ENCODE data around the gene RAP2A. TPM values are rescaled to one million over a fixed set of nuclear protein-coding genes. Genes with fewer than 3 reads are reported as not detected.

The RAP2A gene
- total and polyA plus RNA-seq, 3 experiments from 2014 or later: 3.6 to 19.8 (median 18.3) TPM

DNA sequence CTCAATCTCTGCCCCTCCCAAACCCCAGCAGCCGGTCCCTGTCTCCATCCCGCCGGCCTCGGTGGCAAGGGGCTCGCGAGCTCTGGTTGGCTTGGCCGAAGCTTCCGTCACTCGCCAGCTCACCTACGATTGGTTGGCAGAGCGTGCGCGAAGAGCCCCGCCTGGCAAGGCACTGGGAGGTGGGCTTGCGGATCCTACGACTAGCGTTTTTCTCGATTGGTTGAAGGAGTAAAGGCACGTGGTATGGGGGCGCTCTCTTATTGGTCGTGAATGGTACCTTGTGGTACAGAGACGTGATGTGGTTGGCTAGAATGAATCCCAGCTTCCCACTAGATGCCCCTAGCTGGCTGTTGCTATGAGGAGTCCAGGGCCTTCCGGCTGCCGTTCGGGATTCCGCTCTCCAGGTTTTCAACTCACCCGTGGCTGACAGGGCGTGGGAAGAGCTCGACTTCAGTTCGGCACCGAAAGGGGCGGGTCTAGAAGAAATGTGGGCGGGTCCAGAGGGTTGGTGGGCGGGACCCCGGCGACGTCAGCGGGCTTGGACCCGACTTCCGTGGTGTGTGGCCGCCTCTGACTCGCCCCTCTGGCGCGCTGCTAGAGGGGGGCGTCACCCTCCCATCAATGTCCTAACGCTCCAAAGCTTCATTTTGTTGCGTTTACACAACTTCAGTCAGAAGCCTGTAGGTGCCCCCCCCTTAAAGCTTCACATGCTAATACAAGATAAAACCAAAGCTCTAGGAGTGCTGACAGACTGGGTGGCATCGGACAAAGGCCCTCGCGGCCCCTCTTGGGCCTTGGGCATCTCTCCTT, 847 bp upstream of the RAP2A start:
- Mint-ChIP-seq H3K4me3 (peak overlapping the region; percentile 88 to 99 (median 99)), H3K27me3 (peaks cover 0 to 7% of the 10 kb centered on the region in 2 donors), H3K27ac (peak overlapping the region; percentile 93 to 100 (median 100)), H3K36me3 (peaks cover 0 to 18% (median 0%) of the 10 kb centered on the region in 3 donors), H3K4me1 (peaks cover 29 to 37% (median 36%) of the 10 kb centered on the region in 3 donors), H3K9me3 (peaks cover 0 to 1% (median 0%) of the 10 kb centered on the region in 5 donors)
- Histone ChIP-seq H3K4me1 (ENCODE audit: insufficient read depth, low read length) (peaks cover 21% of the 10 kb centered on the region), H3K36me3 (ENCODE audit: insufficient read depth, low read length) (no peaks in the 10 kb centered on the region), H3K4me3 (ENCODE audit: low read length) (peak overlapping the region; percentile 100), H3K9me3 (ENCODE audit: low read length) (no peaks in the 10 kb centered on the region), H3K27ac (ENCODE audit: low read depth, low read length) (peak overlapping the region; percentile 100), H3K27me3 (ENCODE audit: insufficient read depth, low read length, poor library complexity, severe bottlenecking) (no peaks in the 10 kb centered on the region)
- ChIA-PET CTCF (interaction anchor here (0.9 to 1.1 kb wide), 3 partner anchors 14 to 323 kb away, joined by 3 to 6 read pairs (median 4); no protein-coding TSS in a partner anchor), POLR2A (interaction anchor here (0.5 to 1.7 kb wide), 11 partner anchors 9 to 1757 kb away, joined by 3 to 8 read pairs (median 4); partner anchors contain the start of genes DNAJC3 and MBNL2)
- DNase-seq: peak; percentile 94 to 99 (median 98)

DNA sequence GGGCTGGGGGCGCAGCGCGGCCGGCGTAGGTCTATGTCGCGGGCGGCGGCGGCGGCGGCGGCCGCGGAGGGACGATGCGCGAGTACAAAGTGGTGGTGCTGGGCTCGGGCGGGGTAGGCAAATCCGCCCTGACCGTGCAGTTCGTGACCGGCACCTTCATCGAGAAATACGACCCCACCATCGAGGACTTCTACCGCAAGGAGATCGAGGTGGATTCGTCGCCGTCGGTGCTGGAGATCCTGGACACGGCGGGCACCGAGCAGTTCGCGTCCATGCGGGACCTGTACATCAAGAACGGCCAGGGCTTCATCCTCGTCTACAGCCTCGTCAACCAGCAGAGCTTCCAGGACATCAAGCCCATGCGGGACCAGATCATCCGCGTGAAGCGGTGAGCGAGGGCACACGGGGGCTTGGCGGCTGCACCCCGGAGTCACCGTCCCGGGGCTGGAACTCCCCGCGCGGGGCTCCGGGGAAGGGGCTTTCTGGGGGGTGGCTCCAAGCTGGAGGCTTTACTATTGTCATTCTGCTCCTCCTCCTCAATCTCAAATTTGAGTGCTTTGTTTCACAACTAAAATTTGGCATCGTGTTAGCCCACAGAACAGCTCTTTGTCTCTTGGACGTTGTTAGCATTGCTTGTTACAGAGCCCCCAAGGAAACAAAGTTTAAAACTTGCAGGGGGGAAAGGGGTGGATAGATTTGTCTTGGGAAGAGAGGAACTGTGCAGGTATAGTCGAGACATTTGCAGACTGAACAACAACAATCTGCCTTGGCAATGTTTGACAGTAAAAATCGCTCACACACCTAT, 630 bp downstream of the RAP2A start:
- ChIA-PET CTCF (no interaction called here), POLR2A (interaction anchor here (0.6 to 1.7 kb wide), 4 partner anchors 213 to 1652 kb away, joined by 3 to 4 read pairs (median 3); partner anchors contain the start of gene MBNL2)
- Histone ChIP-seq H3K9me3 (ENCODE audit: low read length) (no peaks in the 10 kb centered on the region), H3K27ac (ENCODE audit: low read depth, low read length) (peak overlapping the region; percentile 9), H3K36me3 (ENCODE audit: insufficient read depth, low read length) (no peaks in the 10 kb centered on the region), H3K27me3 (ENCODE audit: insufficient read depth, low read length, poor library complexity, severe bottlenecking) (no peaks in the 10 kb centered on the region), H3K4me3 (ENCODE audit: low read length) (peak overlapping the region; percentile 45), H3K4me1 (ENCODE audit: insufficient read depth, low read length) (peaks cover 21% of the 10 kb centered on the region)
- Mint-ChIP-seq H3K4me1 (peaks cover 29 to 37% (median 36%) of the 10 kb centered on the region in 3 donors), H3K4me3 (peak overlapping the region; percentile 88 to 96 (median 91)), H3K27me3 (peaks cover 0 to 4% of the 10 kb centered on the region in 2 donors), H3K27ac (peak overlapping the region; percentile 79 to 95 (median 90)), H3K36me3 (peaks cover 0 to 18% (median 0%) of the 10 kb centered on the region in 3 donors), H3K9me3 (peaks cover 0 to 1% (median 0%) of the 10 kb centered on the region in 5 donors)
- peak; percentile 26 to 63 (median 41) for DNase-seq

GRCh38 chr13:97435323-97435722, 1.4 kb downstream of the RAP2A start:
- Histone ChIP-seq H3K9me3 (ENCODE audit: low read length) (no peaks in the 10 kb centered on the region), H3K27me3 (ENCODE audit: insufficient read depth, low read length, poor library complexity, severe bottlenecking) (no peaks in the 10 kb centered on the region), H3K4me3 (ENCODE audit: low read length) (peak overlapping the region; percentile 45), H3K36me3 (ENCODE audit: insufficient read depth, low read length) (no peaks in the 10 kb centered on the region), H3K4me1 (ENCODE audit: insufficient read depth, low read length) (peaks cover 21% of the 10 kb centered on the region), H3K27ac (ENCODE audit: low read depth, low read length) (peak overlapping the region; percentile 9)
- Mint-ChIP-seq H3K4me3 (peak overlapping the region; percentile 88 to 96 (median 91)), H3K27ac (peak overlapping the region in 7 of 8 donors; percentile 79 to 95 (median 91)), H3K27me3 (peaks cover 0 to 4% of the 10 kb centered on the region in 2 donors), H3K4me1 (peaks cover 29 to 37% (median 36%) of the 10 kb centered on the region in 3 donors), H3K36me3 (peaks cover 0 to 18% (median 0%) of the 10 kb centered on the region in 3 donors), H3K9me3 (peaks cover 0 to 1% (median 0%) of the 10 kb centered on the region in 5 donors)
- DNase-seq: no peak
- ChIA-PET POLR2A (interaction anchor here (0.6 kb wide), 2 partner anchors 52 to 214 kb away, joined by 3 to 5 read pairs; partner anchors contain the start of gene MBNL2), CTCF (no interaction called here)

DNA sequence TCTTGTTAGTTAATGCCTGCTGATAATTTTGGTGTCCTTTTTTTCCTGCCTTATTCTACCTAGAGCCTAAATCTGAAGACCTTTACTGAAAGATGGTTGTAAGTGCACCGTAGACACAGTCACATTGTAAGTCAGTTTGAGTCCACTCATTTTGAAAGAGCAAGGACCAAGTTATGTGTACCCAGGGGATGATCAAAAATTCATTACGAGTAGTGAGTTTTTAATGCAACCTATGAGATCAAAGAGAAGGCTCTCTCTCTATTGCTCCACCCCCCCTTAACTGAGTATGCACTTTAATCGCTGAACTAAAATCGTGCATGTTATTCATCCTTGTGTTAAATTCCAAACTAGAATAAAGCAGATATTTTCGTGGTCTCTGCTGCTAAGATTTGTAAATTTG, 1.8 kb downstream of the RAP2A start:
- Histone ChIP-seq H3K4me3 (ENCODE audit: low read length) (peak overlapping the region; percentile 33), H3K4me1 (ENCODE audit: insufficient read depth, low read length) (peaks cover 21% of the 10 kb centered on the region), H3K9me3 (ENCODE audit: low read length) (no peaks in the 10 kb centered on the region), H3K27ac (ENCODE audit: low read depth, low read length) (no peak overlapping the region), H3K27me3 (ENCODE audit: insufficient read depth, low read length, poor library complexity, severe bottlenecking) (no peaks in the 10 kb centered on the region), H3K36me3 (ENCODE audit: insufficient read depth, low read length) (no peaks in the 10 kb centered on the region)
- Mint-ChIP-seq H3K4me3 (peak overlapping the region; percentile 61 to 96 (median 89)), H3K27ac (peak overlapping the region in 7 of 8 donors; percentile 12 to 93 (median 73)), H3K27me3 (peaks cover 0 to 4% of the 10 kb centered on the region in 2 donors), H3K4me1 (peaks cover 29 to 37% (median 36%) of the 10 kb centered on the region in 3 donors), H3K36me3 (peaks cover 0 to 18% (median 0%) of the 10 kb centered on the region in 3 donors), H3K9me3 (peaks cover 0 to 1% (median 0%) of the 10 kb centered on the region in 5 donors)
- ChIA-PET POLR2A (interaction anchor here (0.6 kb wide), 1 partner anchor 52 kb away, joined by 5 read pairs; no protein-coding TSS in a partner anchor), CTCF (no interaction called here)
- DNase-seq: no peak

GRCh38 chr13:97436845-97437244, 2.9 kb downstream of the RAP2A start:
- CTCF ChIA-PET: no interaction called here
- Histone ChIP-seq H3K27me3 (ENCODE audit: insufficient read depth, low read length, poor library complexity, severe bottlenecking) (no peaks in the 10 kb centered on the region), H3K4me1 (ENCODE audit: insufficient read depth, low read length) (peaks cover 20% of the 10 kb centered on the region), H3K9me3 (ENCODE audit: low read length) (no peaks in the 10 kb centered on the region), H3K4me3 (ENCODE audit: low read length) (no peak overlapping the region), H3K27ac (ENCODE audit: low read depth, low read length) (no peak overlapping the region), H3K36me3 (ENCODE audit: insufficient read depth, low read length) (no peaks in the 10 kb centered on the region)
- H3K27ac Mint-ChIP-seq: peak overlapping the region in 1 of 8 donors; percentile 41
- H3K4me1 Mint-ChIP-seq: peaks cover 31 to 38% (median 37%) of the 10 kb centered on the region in 3 donors
- peaks cover 0 to 4% of the 10 kb centered on the region in 2 donors for H3K27me3 Mint-ChIP-seq
- H3K36me3 Mint-ChIP-seq: peaks cover 0 to 18% (median 0%) of the 10 kb centered on the region in 3 donors
- H3K4me3 Mint-ChIP-seq: peak overlapping the region in 3 of 7 donors; percentile 61 to 92 (median 88)
- peaks cover 0 to 1% (median 0%) of the 10 kb centered on the region in 5 donors for H3K9me3 Mint-ChIP-seq
- DNase-seq: no peak
- POLR2A ChIA-PET: no interaction called here

DNA sequence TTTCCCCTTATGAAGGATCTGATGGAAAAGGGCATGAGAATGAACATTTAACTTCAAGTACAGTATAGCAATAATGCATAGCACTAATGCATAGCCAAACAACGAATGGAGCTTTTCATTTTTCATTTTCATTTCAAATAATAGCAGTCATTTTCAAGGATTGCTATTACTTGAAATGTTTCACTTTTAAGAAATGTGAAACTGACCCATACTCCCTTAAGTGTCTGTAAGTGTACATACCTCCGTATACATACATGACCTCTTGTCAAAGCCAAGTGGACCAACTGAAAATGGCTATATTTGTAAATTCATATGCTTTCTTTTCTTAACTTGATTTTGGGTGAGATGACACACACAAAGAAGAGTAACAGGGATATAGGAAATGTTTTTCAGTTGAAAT, 3.8 kb downstream of the RAP2A start:
- Mint-ChIP-seq H3K9me3 (peaks cover 0 to 1% (median 0%) of the 10 kb centered on the region in 5 donors), H3K27ac (no peak overlapping the region), H3K4me3 (no peak overlapping the region), H3K27me3 (peaks cover 0 to 3% of the 10 kb centered on the region in 2 donors), H3K36me3 (peaks cover 0 to 14% (median 0%) of the 10 kb centered on the region in 3 donors), H3K4me1 (peaks cover 25 to 34% (median 29%) of the 10 kb centered on the region in 3 donors)
- Histone ChIP-seq H3K27me3 (ENCODE audit: insufficient read depth, low read length, poor library complexity, severe bottlenecking) (no peaks in the 10 kb centered on the region), H3K9me3 (ENCODE audit: low read length) (no peaks in the 10 kb centered on the region), H3K27ac (ENCODE audit: low read depth, low read length) (no peak overlapping the region), H3K4me1 (ENCODE audit: insufficient read depth, low read length) (peaks cover 14% of the 10 kb centered on the region), H3K36me3 (ENCODE audit: insufficient read depth, low read length) (no peaks in the 10 kb centered on the region), H3K4me3 (ENCODE audit: low read length) (no peak overlapping the region)
- no peak for DNase-seq
- CTCF ChIA-PET: no interaction called here
- POLR2A ChIA-PET: no interaction called here

GRCh38 chr13:97438856-97439595, 5.1 kb downstream of the RAP2A start:
- H3K27me3 ChIP-seq (ENCODE audit: insufficient read depth, low read length, poor library complexity, severe bottlenecking): no peaks in the 10 kb centered on the region
- H3K4me3 ChIP-seq (ENCODE audit: low read length): no peak overlapping the region
- H3K36me3 ChIP-seq (ENCODE audit: insufficient read depth, low read length): no peaks in the 10 kb centered on the region
- Mint-ChIP-seq H3K27me3 (no peaks in the 10 kb centered on the region), H3K27ac (no peak overlapping the region), H3K4me3 (no peak overlapping the region), H3K9me3 (no peaks in the 10 kb centered on the region), H3K36me3 (peaks cover 0 to 8% (median 0%) of the 10 kb centered on the region in 3 donors), H3K4me1 (peaks cover 23 to 34% (median 29%) of the 10 kb centered on the region in 3 donors)
- peaks cover 14% of the 10 kb centered on the region for H3K4me1 ChIP-seq (ENCODE audit: insufficient read depth, low read length)
- POLR2A ChIA-PET: no interaction called here
- CTCF ChIA-PET: no interaction called here
- H3K9me3 ChIP-seq (ENCODE audit: low read length): no peaks in the 10 kb centered on the region
- no peak overlapping the region for H3K27ac ChIP-seq (ENCODE audit: low read depth, low read length)
- DNase-seq: no peak

Measured in CD8-positive, alpha-beta memory T cell (primary cell).